ENCODE measurements around the gene CYP2A6.
A peak's percentile ranks its signal among the peaks of the same experiment; 100 is the strongest.

CYP2A6 gene

GRCh38 chr19:40802300-40803169 is 47.7 kb downstream of the CYP2A6 start:
- Histone ChIP-seq H3K9me2 (ENCODE audit: low read depth, low read length) (no peaks in the 10 kb centered on the region), H3K79me2 (ENCODE audit: insufficient read depth, low read length) (peaks cover 36% of the 10 kb centered on the region), H3K4me2 (ENCODE audit: low read length) (peak overlapping the region; percentile 92), H3K27ac (ENCODE audit: low read depth, low read length, poor library complexity, severe bottlenecking) (peak overlapping the region; percentile 86), H3K9ac (ENCODE audit: low read length) (peak overlapping the region; percentile 46), H4K20me1 (ENCODE audit: insufficient read depth, low read length) (no peaks in the 10 kb centered on the region), H2AFZ (ENCODE audit: low read length) (no peak overlapping the region), H3K4me1 (ENCODE audit: insufficient read depth, low read length, severe bottlenecking) (peaks cover 83% of the 10 kb centered on the region), H3F3A (ENCODE audit: insufficient read depth, low read length) (no peaks in the 10 kb centered on the region), H3K27me3 (ENCODE audit: insufficient read depth, low read length) (no peaks in the 10 kb centered on the region), H3K36me3 (ENCODE audit: insufficient read depth, low read length) (peaks cover 47% of the 10 kb centered on the region), H3K4me3 (ENCODE audit: low read depth, low read length, poor library complexity, severe bottlenecking) (peak overlapping the region; percentile 92), H3K9me3 (ENCODE audit: low read length) (no peaks in the 10 kb centered on the region)
- no peak for TF ChIP-seq CTCF (IDR thresholded peaks at IDR 0.05; ENCODE audit: low read length)
- TF ChIP-seq EZH2 (IDR thresholded peaks at IDR 0.05; ENCODE audit: borderline replicate concordance, low read length): no peak

GRCh38 chr19:40801426-40802299 is 48.6 kb downstream of the CYP2A6 start:
- H3K9ac ChIP-seq (ENCODE audit: low read length): peak overlapping the region; percentile 94
- no peak overlapping the region for H2AFZ ChIP-seq (ENCODE audit: low read length)

More at GRCh38 chr19:40801426-40802299, 48.6 kb downstream of the CYP2A6 start:
- Histone ChIP-seq H3K4me2 (ENCODE audit: low read length) (peak overlapping the region; percentile 92), H3K79me2 (ENCODE audit: insufficient read depth, low read length) (peaks cover 36% of the 10 kb centered on the region), H3K9me2 (ENCODE audit: low read depth, low read length) (no peaks in the 10 kb centered on the region), H3K4me1 (ENCODE audit: insufficient read depth, low read length, severe bottlenecking) (peaks cover 78% of the 10 kb centered on the region), H3K27ac (ENCODE audit: low read depth, low read length, poor library complexity, severe bottlenecking) (peak overlapping the region; percentile 86), H3K36me3 (ENCODE audit: insufficient read depth, low read length) (peaks cover 40% of the 10 kb centered on the region; the same call in 1 of the 2 replicates), H3F3A (ENCODE audit: insufficient read depth, low read length) (no peaks in the 10 kb centered on the region), H4K20me1 (ENCODE audit: insufficient read depth, low read length) (no peaks in the 10 kb centered on the region), H3K27me3 (ENCODE audit: insufficient read depth, low read length) (no peaks in the 10 kb centered on the region), H3K4me3 (ENCODE audit: low read depth, low read length, poor library complexity, severe bottlenecking) (peak overlapping the region; percentile 92), H3K9me3 (ENCODE audit: low read length) (no peaks in the 10 kb centered on the region)
- TF ChIP-seq CTCF (IDR thresholded peaks at IDR 0.05; ENCODE audit: low read length) (no peak), EZH2 (IDR thresholded peaks at IDR 0.05; ENCODE audit: borderline replicate concordance, low read length) (no peak)
